ENCODE data around the gene PEX3. TPM values are rescaled to one million over a fixed set of nuclear protein-coding genes. Genes with fewer than 3 reads are reported as not detected.
"Not testable (repeated sequence)": the region's sequence is repeated elsewhere in the genome, so short reads cannot be mapped to it uniquely, and the experiment has no call there.

PEX3 gene
- total RNA-seq, 1 experiment from 2014 or later, result 20.9 TPM

GRCh38 chr6:143441680-143442545 lies 8.7 kb upstream of the PEX3 start:
- peaks cover 5% of the 10 kb centered on the region; the same call in 1 of the 2 replicates for H3K79me2 ChIP-seq (ENCODE audit: low read depth)
- no peaks in the 10 kb centered on the region for H3K27me3 ChIP-seq (ENCODE audit: insufficient read depth, low read depth)
- H3K27ac ChIP-seq, result no peak overlapping the region
- H4K20me1 ChIP-seq (ENCODE audit: insufficient read depth), result no peaks in the 10 kb centered on the region
- intact Hi-C loops (cut with micrococcal nuclease; ENCODE audit: unreplicated experiment), result no loop called here
- ChIA-PET CTCF (interaction anchor here (0.6 kb wide), 1 partner anchor 10 kb away, joined by 3 read pairs; no protein-coding TSS in a partner anchor), POLR2A (ENCODE audit: unreplicated experiment) (no interaction called here)
- no peaks in the 10 kb centered on the region for H3F3A ChIP-seq (ENCODE audit: insufficient read depth, low read depth)
- H3K9me3 ChIP-seq (ENCODE audit: insufficient read depth, low read depth), result no peaks in the 10 kb centered on the region
- H3K4me3 ChIP-seq, result no peak overlapping the region
- BruUV-seq (replicated peaks), result no TSS peak
- H3K9me2 ChIP-seq (ENCODE audit: insufficient read depth), result no peaks in the 10 kb centered on the region
- H3K4me1 ChIP-seq (replicated peaks; ENCODE audit: insufficient read depth), result no peaks in the 10 kb centered on the region
- TF ChIP-seq CTCF (conservative IDR thresholded peaks at IDR 0.05), result no peak
- TF ChIP-seq EZH2 (IDR thresholded peaks at IDR 0.05; ENCODE audit: low read depth), result no peak
- peaks cover 16% of the 10 kb centered on the region; the same call in 1 of the 2 replicates for H3K36me3 ChIP-seq (ENCODE audit: low read depth)
- no peak overlapping the region for H3K4me2 ChIP-seq
- no peak for DNase-seq
- no peak overlapping the region for H2AFZ ChIP-seq

- no TSS peak for BruUV-seq (replicated peaks)
- no peaks in the 10 kb centered on the region; the same call in 1 of the 2 replicates for H3F3A ChIP-seq (ENCODE audit: insufficient read depth, low read depth)
- H3K4me2 ChIP-seq, result no peak overlapping the region
- ChIA-PET CTCF (interaction anchor here (0.6 kb wide), 1 partner anchor 969 kb away, joined by 3 read pairs; no protein-coding TSS in a partner anchor), POLR2A (ENCODE audit: unreplicated experiment) (interaction anchor here (0.6 to 0.7 kb wide), 2 partner anchors 110 to 492 kb away, joined by 3 to 4 read pairs; no protein-coding TSS in a partner anchor)
- no peak overlapping the region for H2AFZ ChIP-seq
- no peaks in the 10 kb centered on the region for H3K9me3 ChIP-seq (ENCODE audit: insufficient read depth, low read depth)
- H3K36me3 ChIP-seq (ENCODE audit: low read depth), result peaks cover 9% of the 10 kb centered on the region; the same call in 1 of the 2 replicates
- H4K20me1 ChIP-seq (ENCODE audit: insufficient read depth), result no peaks in the 10 kb centered on the region
- TF ChIP-seq CTCF (conservative IDR thresholded peaks at IDR 0.05) (no peak), EZH2 (IDR thresholded peaks at IDR 0.05; ENCODE audit: low read depth) (no peak)
- no peak for DNase-seq
- H3K4me1 ChIP-seq (replicated peaks; ENCODE audit: insufficient read depth), result no peaks in the 10 kb centered on the region
- intact Hi-C loops (cut with micrococcal nuclease; ENCODE audit: unreplicated experiment), result no loop called here
- H3K27ac ChIP-seq, result no peak overlapping the region
- H3K79me2 ChIP-seq (ENCODE audit: low read depth), result peaks cover 15% of the 10 kb centered on the region; the same call in 1 of the 2 replicates
- H3K9me2 ChIP-seq (ENCODE audit: insufficient read depth), result no peaks in the 10 kb centered on the region
- no peaks in the 10 kb centered on the region for H3K27me3 ChIP-seq (ENCODE audit: insufficient read depth, low read depth)
- H3K4me3 ChIP-seq, result no peak overlapping the region
Observed at GRCh38 chr6:143443096-143443495, 7.5 kb upstream of the PEX3 start.

- intact Hi-C loops (cut with micrococcal nuclease; ENCODE audit: unreplicated experiment), result not testable (repeated sequence)
Observed at GRCh38 chr6:143447865-143448264, 2.7 kb upstream of the PEX3 start.

More at GRCh38 chr6:143447865-143448264, 2.7 kb upstream of the PEX3 start:
- H3K27me3 ChIP-seq (ENCODE audit: insufficient read depth, low read depth); H4K20me1 ChIP-seq (ENCODE audit: insufficient read depth); BruUV-seq (replicated peaks); H3K4me3 ChIP-seq; H3K9me3 ChIP-seq (ENCODE audit: insufficient read depth, low read depth); H2AFZ ChIP-seq; H3K9me2 ChIP-seq (ENCODE audit: insufficient read depth); H3K27ac ChIP-seq; DNase-seq; H3K36me3 ChIP-seq (ENCODE audit: low read depth); CTCF ChIA-PET; H3K4me2 ChIP-seq; H3F3A ChIP-seq (ENCODE audit: insufficient read depth, low read depth); POLR2A ChIA-PET (ENCODE audit: unreplicated experiment): not testable (repeated sequence)
- Histone ChIP-seq H3K4me1 (replicated peaks; ENCODE audit: insufficient read depth) (peaks cover 22% of the 10 kb centered on the region), H3K79me2 (ENCODE audit: low read depth) (peaks cover 54% of the 10 kb centered on the region)

Data from PC-9 (cell line).